Panc1 (cell line): ENCODE measurements around the gene CALU. TPM values are rescaled to one million over a fixed set of nuclear protein-coding genes. Genes with fewer than 3 reads are reported as not detected.

Experiments
- ATAC-seq: fragments of 200-7000 bp; cut with Tn5 transposase; 2 replicates; pipeline ENCODE4 v1.9.1; 2020; ENCODE audit warnings: mild to moderate bottlenecking, moderate library complexity
- BruUV-seq: library from RNA; stranded (reverse); fragments of 400-500 nt; replicated peaks from 2 replicates; lab custom pipeline; 2021; lab: Mats Ljungman, UMichigan
- CTCF ChIA-PET: fragments of 300-600 bp; sonication (Branson Sonifier 250); formaldehyde crosslinking; loops from one replicate; lab custom pipeline; 2022; ENCODE audit warnings: antibody characterized with exemption; lab: Charles Lee
- POLR2A ChIA-PET: fragments of 300-600 bp; sonication (Branson Sonifier 250); formaldehyde crosslinking; loops from one replicate; lab custom pipeline; 2022; ENCODE audit warnings: antibody characterized with exemption; lab: Charles Lee
- DNase-seq: peaks from one replicate; pipeline ENCODE4 v3.0.0-alpha.2; 2010; ENCODE audit warnings: low read depth, low spot score
- H3K27ac ChIP-seq: 2 replicates; pipeline ENCODE4 v1.5.1; 2011; ENCODE audit warnings: mild to moderate bottlenecking, low read length, inconsistent platforms
- H3K27me3 ChIP-seq: fragments of 200-500 bp; sonication (Bioruptor generic); 2 replicates; pipeline ENCODE4 v1.6.0; 2014; ENCODE audit warnings: low read length, inconsistent platforms; ENCODE audit not compliant: control insufficient read depth, insufficient read depth
- H3K36me3 ChIP-seq: fragments of 200-500 bp; sonication (Bioruptor generic); 2 replicates; pipeline ENCODE4 v1.5.1; 2014; ENCODE audit warnings: inconsistent platforms, mild to moderate bottlenecking, low read length, moderate library complexity; ENCODE audit not compliant: control insufficient read depth, insufficient read depth
- H3K4me1 ChIP-seq: 2 replicates; pipeline ENCODE4 v1.5.1; 2011; ENCODE audit warnings: inconsistent platforms, mild to moderate bottlenecking, low read length, moderate library complexity; ENCODE audit not compliant: control insufficient read depth, insufficient read depth
- H3K4me3 ChIP-seq, 2 experiments: 2 replicates each; pipeline ENCODE4 v1.5.1; 2011 to 2012; ENCODE audit warnings: low read depth in 2 of 2, low read length in 2 of 2, mild to moderate bottlenecking in 2 of 2, inconsistent platforms in 1 of 2, moderate library complexity in 1 of 2
- H3K9me3 ChIP-seq: fragments of 200-500 bp; sonication (Bioruptor generic); 2 replicates; pipeline ENCODE4 v1.5.1; 2014; ENCODE audit warnings: low read depth, mild to moderate bottlenecking, inconsistent platforms, low read length, moderate library complexity; ENCODE audit not compliant: control insufficient read depth, insufficient read depth
- POLR2AphosphoS5 ChIP-seq: IDR thresholded peaks from 2 replicates; pipeline ENCODE4 v1.6.1; 2012; ENCODE audit warnings: mild to moderate bottlenecking, low read depth, low read length, moderate library complexity
- SIN3A ChIP-seq: IDR thresholded peaks from 2 replicates; pipeline ENCODE4 v1.6.1; 2012; ENCODE audit warnings: low read depth, mild to moderate bottlenecking, low read length, moderate library complexity, borderline replicate concordance; ENCODE audit not compliant: insufficient read depth
- TCF7L2 ChIP-seq: IDR thresholded peaks from 2 replicates; pipeline ENCODE4 v1.6.1; 2011; ENCODE audit warnings: mild to moderate bottlenecking, low read depth, low read length, inconsistent platforms
- in situ Hi-C: cut with HindIII; loops from 2 replicates; pipeline ENCODE4 v1.10.0; 2016; ENCODE audit warnings: low sequenced_read_pairs, low pct_unique_long_range_greater_than_20kb
- intact Hi-C: fragments of 100-400 bp; cut with micrococcal nuclease; formaldehyde crosslinking; loops from one replicate; pipeline ENCODE4 v1.10.0; 2022; ENCODE audit not compliant: unreplicated experiment
- total RNA-seq: library from RNA; stranded (reverse); gene quantifications from one replicate; pipeline ENCODE4 v1.2.1, GENCODE V29; 2021; ENCODE audit not compliant: unreplicated experiment
- TF ChIP-seq, protein P1 (sequence below), 2 experiments: IDR thresholded peaks; 2 replicates each; pipeline ENCODE4 v1.6.1; 2011 to 2012; ENCODE audit warnings: low read depth in 2 of 2, control low read depth in 1 of 2, low read length in 1 of 2, mild to moderate bottlenecking in 1 of 2, moderate library complexity in 1 of 2; ENCODE audit not compliant: insufficient read depth in 1 of 2
- TF ChIP-seq, protein P2 (sequence below): fragments of 450-650 bp; IDR thresholded peaks from 2 replicates; pipeline ENCODE4 v1.5.1; 2017; ENCODE audit warnings: mild to moderate bottlenecking

CALU gene
- total RNA-seq, 1 experiment from 2014 or later = 210 TPM

DNA sequence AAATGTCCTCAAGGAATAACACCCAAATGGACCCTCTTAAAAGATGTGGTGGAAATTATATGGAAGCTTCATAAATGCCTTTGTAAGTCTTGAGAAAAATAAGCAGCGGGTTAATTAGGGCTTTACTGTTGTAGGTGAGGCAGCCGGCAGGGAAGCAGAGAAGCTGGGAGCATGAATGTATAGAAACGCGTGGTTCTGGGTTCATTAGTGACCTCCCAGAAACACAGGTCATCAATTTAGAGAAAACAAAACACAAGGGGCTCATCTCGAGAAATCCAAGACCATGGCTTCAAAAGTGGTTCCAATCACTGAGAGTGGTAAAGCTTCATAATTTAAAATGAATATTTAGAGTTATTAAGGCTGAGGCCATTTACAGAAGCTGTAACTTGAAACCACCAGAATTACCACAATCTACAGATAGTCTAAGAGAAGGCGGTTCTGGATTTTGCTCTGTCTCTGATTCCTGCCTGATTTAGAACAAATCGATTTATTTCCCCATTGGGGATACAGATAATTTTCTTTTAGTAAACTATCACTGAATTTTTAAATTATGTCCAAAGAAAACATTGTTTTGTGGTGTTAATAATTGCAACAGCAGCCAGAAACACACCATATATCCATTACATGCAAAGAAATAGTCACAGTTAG is 46.4 kb upstream of the CALU start:
- DNase-seq = no peak
- TF ChIP-seq, protein P1, sequence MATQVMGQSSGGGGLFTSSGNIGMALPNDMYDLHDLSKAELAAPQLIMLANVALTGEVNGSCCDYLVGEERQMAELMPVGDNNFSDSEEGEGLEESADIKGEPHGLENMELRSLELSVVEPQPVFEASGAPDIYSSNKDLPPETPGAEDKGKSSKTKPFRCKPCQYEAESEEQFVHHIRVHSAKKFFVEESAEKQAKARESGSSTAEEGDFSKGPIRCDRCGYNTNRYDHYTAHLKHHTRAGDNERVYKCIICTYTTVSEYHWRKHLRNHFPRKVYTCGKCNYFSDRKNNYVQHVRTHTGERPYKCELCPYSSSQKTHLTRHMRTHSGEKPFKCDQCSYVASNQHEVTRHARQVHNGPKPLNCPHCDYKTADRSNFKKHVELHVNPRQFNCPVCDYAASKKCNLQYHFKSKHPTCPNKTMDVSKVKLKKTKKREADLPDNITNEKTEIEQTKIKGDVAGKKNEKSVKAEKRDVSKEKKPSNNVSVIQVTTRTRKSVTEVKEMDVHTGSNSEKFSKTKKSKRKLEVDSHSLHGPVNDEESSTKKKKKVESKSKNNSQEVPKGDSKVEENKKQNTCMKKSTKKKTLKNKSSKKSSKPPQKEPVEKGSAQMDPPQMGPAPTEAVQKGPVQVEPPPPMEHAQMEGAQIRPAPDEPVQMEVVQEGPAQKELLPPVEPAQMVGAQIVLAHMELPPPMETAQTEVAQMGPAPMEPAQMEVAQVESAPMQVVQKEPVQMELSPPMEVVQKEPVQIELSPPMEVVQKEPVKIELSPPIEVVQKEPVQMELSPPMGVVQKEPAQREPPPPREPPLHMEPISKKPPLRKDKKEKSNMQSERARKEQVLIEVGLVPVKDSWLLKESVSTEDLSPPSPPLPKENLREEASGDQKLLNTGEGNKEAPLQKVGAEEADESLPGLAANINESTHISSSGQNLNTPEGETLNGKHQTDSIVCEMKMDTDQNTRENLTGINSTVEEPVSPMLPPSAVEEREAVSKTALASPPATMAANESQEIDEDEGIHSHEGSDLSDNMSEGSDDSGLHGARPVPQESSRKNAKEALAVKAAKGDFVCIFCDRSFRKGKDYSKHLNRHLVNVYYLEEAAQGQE (IDR thresholded peaks at IDR 0.05; ENCODE audit: insufficient read depth in 1 of 2, low read depth in 2 of 2, low read length in 1 of 2) = no peak
- no peak for TF ChIP-seq POLR2AphosphoS5
- Histone ChIP-seq H3K9me3 (no peaks in the 10 kb centered on the region), H3K36me3 (no peaks in the 10 kb centered on the region), H3K27me3 (no peaks in the 10 kb centered on the region), H3K27ac (no peak overlapping the region), H3K4me3 (no peak overlapping the region), H3K4me1 (no peaks in the 10 kb centered on the region)
- BruUV-seq = no TSS peak
- CTCF ChIA-PET = no interaction called here
- POLR2A ChIA-PET = no interaction called here
- in situ Hi-C loops (no loop called here), intact Hi-C loops (no loop called here)
- ATAC-seq = no peak

DNA sequence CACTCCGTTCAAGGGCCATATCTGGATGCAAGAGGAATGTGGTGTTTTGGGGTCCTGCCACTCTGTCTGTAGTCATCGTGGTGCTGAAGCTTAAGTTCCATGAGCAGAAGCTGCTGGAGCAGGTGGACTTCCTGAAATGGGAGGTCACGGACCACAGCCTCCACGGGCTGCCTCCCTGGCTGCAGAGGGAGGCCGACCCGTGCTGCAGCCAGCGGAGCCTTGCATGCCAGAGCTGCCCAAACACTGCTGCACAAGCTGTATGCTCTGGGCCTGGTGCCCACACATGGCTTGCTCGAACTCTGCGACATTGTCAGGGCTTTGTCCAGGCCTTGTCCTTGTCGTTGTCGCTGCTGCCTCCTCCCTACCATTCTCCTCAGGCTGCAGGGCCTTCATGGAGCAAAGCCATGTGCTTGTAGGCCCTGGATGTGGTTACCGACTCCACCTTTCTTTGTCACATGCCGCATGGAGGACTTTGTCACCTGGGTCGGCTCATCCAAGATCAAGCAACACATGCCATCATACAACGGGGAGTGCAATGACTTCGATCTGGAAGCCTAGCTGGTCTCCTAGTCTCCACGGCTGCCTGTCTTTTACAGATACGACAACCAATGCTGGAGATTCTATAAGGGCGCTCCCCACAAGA is 45.7 kb upstream of the CALU start:
- ChIA-PET CTCF (no interaction called here), POLR2A (no interaction called here)
- H3K9me3 ChIP-seq = no peaks in the 10 kb centered on the region
- no peaks in the 10 kb centered on the region for H3K36me3 ChIP-seq
- no peaks in the 10 kb centered on the region for H3K4me1 ChIP-seq
- BruUV-seq = no TSS peak
- intact Hi-C loops = no loop called here
- no peak overlapping the region for H3K4me3 ChIP-seq
- H3K27me3 ChIP-seq = no peaks in the 10 kb centered on the region
- in situ Hi-C loops = no loop called here
- ATAC-seq = no peak
- H3K27ac ChIP-seq = no peak overlapping the region
- no peak for DNase-seq
- no peak for TF ChIP-seq POLR2AphosphoS5

DNA sequence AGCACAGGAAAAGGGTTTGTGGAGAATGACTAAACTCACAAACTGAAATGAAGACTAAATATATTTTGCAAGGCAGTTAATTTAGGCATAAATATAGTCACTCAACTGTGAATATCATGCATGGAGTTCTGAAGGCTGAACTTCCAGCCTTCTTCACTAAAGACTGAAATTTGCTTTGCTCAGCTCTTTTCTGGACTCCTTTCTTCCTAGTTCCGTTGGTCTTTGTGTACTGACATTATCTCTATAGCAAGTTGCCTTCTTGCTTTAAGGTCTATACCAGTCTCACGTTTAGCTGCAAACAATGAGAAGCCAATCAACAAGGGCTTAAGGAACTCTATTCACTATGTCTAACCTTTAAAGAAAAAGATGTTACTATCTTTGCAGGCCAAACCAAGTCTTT is 44.4 kb upstream of the CALU start:
- peaks cover 4% of the 10 kb centered on the region; the same call in 1 of the 2 replicates for H3K27me3 ChIP-seq
- no peak overlapping the region for H3K27ac ChIP-seq
- no peak for DNase-seq
- ChIA-PET POLR2A (no interaction called here), CTCF (no interaction called here)
- intact Hi-C loops = no loop called here
- in situ Hi-C loops = no loop called here
- H3K36me3 ChIP-seq = no peaks in the 10 kb centered on the region
- H3K9me3 ChIP-seq = no peaks in the 10 kb centered on the region
- H3K4me3 ChIP-seq = no peak overlapping the region
- no TSS peak for BruUV-seq
- TF ChIP-seq, protein P2, sequence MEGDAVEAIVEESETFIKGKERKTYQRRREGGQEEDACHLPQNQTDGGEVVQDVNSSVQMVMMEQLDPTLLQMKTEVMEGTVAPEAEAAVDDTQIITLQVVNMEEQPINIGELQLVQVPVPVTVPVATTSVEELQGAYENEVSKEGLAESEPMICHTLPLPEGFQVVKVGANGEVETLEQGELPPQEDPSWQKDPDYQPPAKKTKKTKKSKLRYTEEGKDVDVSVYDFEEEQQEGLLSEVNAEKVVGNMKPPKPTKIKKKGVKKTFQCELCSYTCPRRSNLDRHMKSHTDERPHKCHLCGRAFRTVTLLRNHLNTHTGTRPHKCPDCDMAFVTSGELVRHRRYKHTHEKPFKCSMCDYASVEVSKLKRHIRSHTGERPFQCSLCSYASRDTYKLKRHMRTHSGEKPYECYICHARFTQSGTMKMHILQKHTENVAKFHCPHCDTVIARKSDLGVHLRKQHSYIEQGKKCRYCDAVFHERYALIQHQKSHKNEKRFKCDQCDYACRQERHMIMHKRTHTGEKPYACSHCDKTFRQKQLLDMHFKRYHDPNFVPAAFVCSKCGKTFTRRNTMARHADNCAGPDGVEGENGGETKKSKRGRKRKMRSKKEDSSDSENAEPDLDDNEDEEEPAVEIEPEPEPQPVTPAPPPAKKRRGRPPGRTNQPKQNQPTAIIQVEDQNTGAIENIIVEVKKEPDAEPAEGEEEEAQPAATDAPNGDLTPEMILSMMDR = no peak
- TF ChIP-seq SIN3A (no peak), TCF7L2 (no peak)
- TF ChIP-seq, protein P1 (IDR thresholded peaks at IDR 0.05; ENCODE audit: insufficient read depth in 1 of 2, low read depth in 2 of 2, low read length in 1 of 2) = no peak
- ATAC-seq = no peak
- no peaks in the 10 kb centered on the region for H3K4me1 ChIP-seq
